Activated CD4-positive, alpha-beta memory T cell treated with anti-CD3 and anti-CD28 coated beads for 36 hours (primary cell): ENCODE measurements around the gene GPS1. TPM values are rescaled to one million over a fixed set of nuclear protein-coding genes. Genes with fewer than 3 reads are reported as not detected.
"Not testable (repeated sequence)": the region's sequence is repeated elsewhere in the genome, so short reads cannot be mapped to it uniquely, and the experiment has no call there.

Experiments used
- CTCF ChIA-PET: fragments of 350-600 bp; sonication (Branson Sonifier 250); formaldehyde crosslinking; loops from one replicate; lab custom pipeline; 2021; ENCODE audit warnings: antibody characterized with exemption, inconsistent platforms; lab: Charles Lee
- POLR2A ChIA-PET: fragments of 350-600 bp; sonication (Branson Sonifier 250); formaldehyde crosslinking; loops from one replicate; lab custom pipeline; 2021; ENCODE audit warnings: antibody characterized with exemption; lab: Charles Lee
- DNase-seq: peaks from one replicate; pipeline ENCODE4 v3.0.0-alpha.2; 2020
- H3K27ac Mint-ChIP-seq: one replicate; pipeline ENCODE4 v1.8.0; 2021; ENCODE audit warnings: mixed read lengths
- H3K27me3 Mint-ChIP-seq: one replicate; pipeline ENCODE4 v1.8.0; 2021; ENCODE audit warnings: mixed read lengths
- H3K36me3 Mint-ChIP-seq: one replicate; pipeline ENCODE4 v1.8.0; 2021; ENCODE audit warnings: mixed read lengths
- H3K4me1 Mint-ChIP-seq: one replicate; pipeline ENCODE4 v1.8.0; 2021; ENCODE audit warnings: low read depth, mixed read lengths
- H3K4me3 Mint-ChIP-seq: one replicate; pipeline ENCODE4 v1.8.0; 2021; ENCODE audit warnings: mild to moderate bottlenecking, mixed read lengths
- H3K9me3 Mint-ChIP-seq: one replicate; pipeline ENCODE4 v1.8.0; 2021; ENCODE audit warnings: mixed read lengths
- intact Hi-C: fragments of 100-400 bp; cut with micrococcal nuclease; formaldehyde crosslinking; loops from one replicate; pipeline ENCODE4 v1.15.1; 2023
- total RNA-seq, 2 experiments: library from RNA; stranded (reverse); gene quantifications; one replicate each; pipeline ENCODE4 v1.2.3, GENCODE V29; 2021

The GPS1 gene
- total RNA-seq, 2 experiments from 2014 or later = 86.8 to 89.1 TPM

DNA sequence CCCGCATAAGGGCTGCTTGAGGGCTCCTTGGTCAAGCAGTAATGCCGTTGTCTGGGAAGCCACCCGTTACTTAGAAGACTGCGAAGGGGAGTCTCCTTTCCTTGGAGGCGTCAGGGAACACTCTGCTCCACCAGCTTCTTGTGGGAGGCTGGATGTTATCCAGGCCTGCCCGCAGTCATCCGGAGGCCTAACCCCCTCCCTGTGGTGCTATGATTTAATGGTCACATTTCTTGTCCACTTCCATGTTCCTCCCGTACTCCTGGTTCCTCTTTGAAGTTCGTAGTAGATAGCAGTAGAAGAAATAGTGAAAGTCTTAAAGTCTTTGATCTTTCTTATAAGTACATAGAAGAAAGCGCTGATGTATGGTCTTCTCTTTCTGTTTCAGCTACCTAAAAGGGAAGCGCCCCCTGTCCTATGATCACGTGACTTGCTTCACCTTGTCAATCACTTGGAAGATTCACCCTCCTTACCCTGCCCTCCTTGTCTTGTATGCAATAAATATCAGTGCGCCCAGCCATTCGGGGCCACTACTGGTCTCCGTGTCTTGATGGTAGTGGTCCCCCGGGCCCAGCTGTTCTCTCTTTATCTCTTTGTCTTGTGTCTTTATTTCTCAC lies 12.8 kb upstream of the GPS1 start:
- H3K9me3 Mint-ChIP-seq, H3K4me3 Mint-ChIP-seq, H3K36me3 Mint-ChIP-seq, DNase-seq, H3K27me3 Mint-ChIP-seq, H3K27ac Mint-ChIP-seq: not testable (repeated sequence)
- peaks cover 18% of the 10 kb centered on the region for H3K4me1 Mint-ChIP-seq
- ChIA-PET POLR2A (interaction anchor here (0.6 kb wide), 1 partner anchor 78 kb away, joined by 3 read pairs; the partner anchor contains the start of gene NOTUM), CTCF (interaction anchor here (1.1 to 2.8 kb wide), 4 partner anchors 9 to 167 kb away, joined by 3 to 21 read pairs (median 8); partner anchors contain the start of gene MAFG)
- intact Hi-C loops = loop anchor here (10.0 kb wide), 1 partner anchor 376 kb away; the partner anchor contains the start of genes HEXD and OGFOD3

DNA sequence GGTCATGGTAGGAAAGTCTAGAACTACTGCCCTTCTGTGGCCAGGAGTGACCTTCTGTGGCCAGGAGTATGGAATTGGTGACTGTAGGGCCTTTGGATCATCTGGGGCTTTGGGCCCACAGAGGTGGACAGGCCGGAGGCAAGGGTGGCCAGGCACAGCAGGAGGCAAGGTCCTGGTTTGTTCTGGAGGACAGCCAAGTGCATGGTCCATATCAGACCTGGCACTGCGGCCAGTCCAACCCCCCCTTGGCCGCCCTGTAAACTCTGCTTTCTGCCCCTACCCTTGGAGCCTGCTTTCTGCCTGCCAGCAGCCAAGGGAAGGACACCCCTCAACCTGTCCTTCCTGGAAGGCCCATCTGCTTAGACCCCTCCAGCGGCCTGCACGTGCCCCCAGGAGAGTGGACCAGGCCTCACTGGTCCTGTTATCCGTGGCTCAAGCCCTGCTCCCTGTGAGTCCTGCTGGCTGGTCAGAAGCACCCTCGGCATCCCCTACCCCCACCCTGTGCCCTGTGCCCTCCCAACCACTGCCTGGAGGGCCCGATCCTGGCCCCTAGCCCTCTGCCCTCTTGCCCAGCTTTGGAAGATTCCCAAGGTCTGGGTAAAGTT lies 11.9 kb upstream of the GPS1 start:
- H3K4me3 Mint-ChIP-seq = no peak overlapping the region
- H3K27ac Mint-ChIP-seq = no peak overlapping the region
- peaks cover 18% of the 10 kb centered on the region for H3K4me1 Mint-ChIP-seq
- POLR2A ChIA-PET = no interaction called here
- no peaks in the 10 kb centered on the region for H3K27me3 Mint-ChIP-seq
- no peaks in the 10 kb centered on the region for H3K9me3 Mint-ChIP-seq
- intact Hi-C loops = loop anchor here (10.0 kb wide), 1 partner anchor 375 kb away; the partner anchor contains the start of genes HEXD and OGFOD3
- peaks cover 6% of the 10 kb centered on the region for H3K36me3 Mint-ChIP-seq
- CTCF ChIA-PET = interaction anchor here (1.1 to 2.8 kb wide), 2 partner anchors 80 to 166 kb away, joined by 3 to 21 read pairs; no protein-coding TSS in a partner anchor
- DNase-seq = no peak

DNA sequence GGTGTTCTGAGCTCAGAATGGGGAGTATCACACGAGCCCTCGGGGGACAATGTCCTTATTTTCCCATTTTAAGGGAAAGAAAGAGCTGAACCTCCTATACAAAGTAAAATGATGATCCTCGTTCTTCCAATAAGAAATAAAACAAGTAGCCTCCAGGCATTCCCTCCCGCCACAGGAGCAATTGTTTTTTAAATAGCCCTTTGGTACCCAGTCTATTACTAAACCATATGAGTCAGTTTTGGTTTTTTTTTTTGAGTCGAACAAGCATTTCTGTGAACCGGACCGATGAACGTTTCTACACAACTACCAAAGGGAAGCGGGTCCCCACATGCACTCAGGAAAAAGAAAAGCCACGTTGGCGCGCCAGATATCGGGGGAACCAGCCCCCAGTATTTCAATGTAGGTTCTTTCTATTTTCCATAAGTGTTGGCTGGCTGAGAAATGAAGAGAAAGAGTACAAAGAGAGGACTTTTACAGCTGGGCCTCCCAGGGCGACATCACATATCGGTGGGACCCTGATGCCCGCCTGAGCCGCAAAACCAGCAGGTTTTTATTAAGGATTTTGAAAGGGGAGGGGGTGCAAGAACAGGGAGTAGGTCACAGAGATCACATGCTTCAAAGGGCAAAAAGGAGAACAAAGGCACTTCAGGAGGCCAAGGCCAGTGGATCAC lies 10.4 kb upstream of the GPS1 start:
- no peaks in the 10 kb centered on the region for H3K9me3 Mint-ChIP-seq
- POLR2A ChIA-PET = no interaction called here

DNA sequence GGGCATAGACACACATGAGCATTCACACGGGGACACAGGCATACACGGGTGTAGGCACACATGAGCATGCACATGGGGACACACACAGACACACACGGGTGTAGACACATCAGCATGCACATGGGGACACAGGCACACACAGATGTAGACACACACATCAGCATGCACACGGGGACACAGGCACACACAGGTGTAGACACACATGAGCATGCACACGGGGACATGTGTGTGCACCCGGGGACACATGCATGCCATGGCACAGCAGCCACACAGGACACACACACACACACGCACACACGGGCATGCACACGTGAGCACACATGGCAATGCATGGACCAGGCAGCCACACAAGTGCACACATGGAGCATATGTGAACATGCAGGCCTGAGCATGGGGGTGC lies 9.0 kb upstream of the GPS1 start:
- Mint-ChIP-seq H3K4me3 (no peak overlapping the region), H3K27me3 (no peaks in the 10 kb centered on the region), H3K27ac (no peak overlapping the region), H3K9me3 (no peaks in the 10 kb centered on the region), H3K4me1 (peaks cover 7% of the 10 kb centered on the region), H3K36me3 (no peaks in the 10 kb centered on the region)
- DNase-seq = no peak
- POLR2A ChIA-PET = interaction anchor here (0.9 kb wide), 1 partner anchor 12 kb away, joined by 3 read pairs; no protein-coding TSS in a partner anchor
- intact Hi-C loops = no loop called here
- CTCF ChIA-PET = no interaction called here

More for the DNA sequence above, 10.4 kb upstream of the GPS1 start:
- no peak overlapping the region for H3K4me3 Mint-ChIP-seq
- DNase-seq = no peak
- CTCF ChIA-PET = interaction anchor here (0.7 to 1.2 kb wide), 2 partner anchors 11 kb away, joined by 3 read pairs; no protein-coding TSS in a partner anchor
- intact Hi-C loops = no loop called here
- no peaks in the 10 kb centered on the region for H3K27me3 Mint-ChIP-seq
- peaks cover 13% of the 10 kb centered on the region for H3K4me1 Mint-ChIP-seq
- H3K27ac Mint-ChIP-seq = no peak overlapping the region
- no peaks in the 10 kb centered on the region for H3K36me3 Mint-ChIP-seq

DNA sequence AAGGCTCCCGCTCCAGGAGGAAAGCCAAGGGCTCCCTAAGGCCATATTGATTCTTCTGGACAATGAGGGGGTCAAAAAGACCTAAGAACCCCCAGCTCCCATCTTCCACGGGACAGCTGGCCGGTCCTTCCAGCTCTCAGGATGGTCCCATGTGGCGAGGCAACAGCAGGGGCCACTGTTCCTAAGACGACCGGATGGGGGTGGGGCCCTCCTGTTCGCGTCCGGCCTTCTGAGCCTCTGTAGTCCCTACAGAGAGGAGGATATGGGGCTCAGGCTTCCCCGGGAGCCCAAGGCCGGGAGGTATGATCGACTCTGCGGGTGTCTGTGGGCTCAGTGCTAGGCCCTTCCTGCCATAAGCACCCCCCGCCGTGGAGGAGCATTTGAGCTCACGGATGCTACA lies 8.2 kb upstream of the GPS1 start:
- H3K9me3 Mint-ChIP-seq = no peaks in the 10 kb centered on the region
- no peaks in the 10 kb centered on the region for H3K36me3 Mint-ChIP-seq
- no peak overlapping the region for H3K4me3 Mint-ChIP-seq
- ChIA-PET CTCF (no interaction called here), POLR2A (interaction anchor here (0.9 kb wide), 1 partner anchor 13 kb away, joined by 3 read pairs; no protein-coding TSS in a partner anchor)
- H3K27me3 Mint-ChIP-seq = no peaks in the 10 kb centered on the region
- H3K27ac Mint-ChIP-seq = no peak overlapping the region
- intact Hi-C loops = no loop called here
- DNase-seq = no peak
- H3K4me1 Mint-ChIP-seq = peaks cover 2% of the 10 kb centered on the region

DNA sequence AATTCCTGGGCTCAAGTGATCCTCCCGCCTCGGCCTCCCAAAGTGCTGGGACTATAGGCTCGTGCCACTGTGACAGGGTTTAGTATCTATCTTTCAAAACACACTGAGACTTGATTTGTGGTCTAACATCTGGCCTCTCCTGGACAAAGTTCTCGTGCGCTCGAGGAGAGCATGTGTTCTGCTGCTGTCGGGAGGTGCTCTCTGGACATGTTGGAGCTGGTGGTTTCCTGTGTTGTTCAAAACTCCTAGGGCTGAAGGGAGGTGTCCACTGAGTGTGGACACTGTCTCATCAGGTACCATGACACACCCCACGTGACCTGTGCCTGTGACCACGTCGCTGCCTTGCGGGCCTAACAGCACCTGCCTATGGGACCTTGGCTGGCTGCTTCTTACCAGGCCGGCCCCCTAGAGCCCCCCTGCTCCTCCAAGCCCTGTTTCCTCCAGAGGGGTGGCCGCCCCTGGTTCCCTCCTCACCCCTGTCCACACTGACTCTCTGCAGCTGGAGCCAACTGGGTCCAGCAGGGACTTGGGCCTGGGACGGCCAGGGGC lies 5.7 kb upstream of the GPS1 start:
- H3K27me3 Mint-ChIP-seq = no peaks in the 10 kb centered on the region
- H3K27ac Mint-ChIP-seq = no peak overlapping the region
- peaks cover 10% of the 10 kb centered on the region for H3K4me1 Mint-ChIP-seq
- no peaks in the 10 kb centered on the region for H3K9me3 Mint-ChIP-seq
- peaks cover 2% of the 10 kb centered on the region for H3K36me3 Mint-ChIP-seq
- H3K4me3 Mint-ChIP-seq = no peak overlapping the region
- no peak for DNase-seq
- intact Hi-C loops = no loop called here
- CTCF ChIA-PET = no interaction called here
- POLR2A ChIA-PET = no interaction called here

DNA sequence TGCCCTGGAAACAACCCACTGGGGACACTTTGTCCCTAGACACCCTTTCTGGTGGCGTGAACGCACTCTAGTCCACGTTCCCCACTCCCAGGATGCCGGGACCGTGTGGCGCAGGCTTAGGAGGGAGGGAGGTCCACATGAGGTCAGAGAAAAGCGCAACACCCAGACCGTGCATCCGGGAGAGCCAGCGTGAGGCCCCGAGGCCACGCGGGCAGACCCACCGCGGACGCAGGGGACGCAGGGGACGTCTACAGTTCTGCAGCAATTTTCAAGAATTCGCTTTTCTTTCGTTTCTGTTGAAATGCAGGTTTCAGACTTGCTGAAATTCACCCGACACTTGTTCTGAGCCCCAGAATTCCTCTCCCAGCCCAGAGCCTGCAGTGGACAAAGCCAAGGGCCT lies 4.8 kb upstream of the GPS1 start:
- Mint-ChIP-seq H3K4me3 (no peak overlapping the region), H3K27ac (no peak overlapping the region), H3K4me1 (peaks cover 10% of the 10 kb centered on the region), H3K9me3 (no peaks in the 10 kb centered on the region), H3K36me3 (peaks cover 2% of the 10 kb centered on the region), H3K27me3 (no peaks in the 10 kb centered on the region)
- intact Hi-C loops = no loop called here
- ChIA-PET POLR2A (no interaction called here), CTCF (no interaction called here)
- DNase-seq = no peak

DNA sequence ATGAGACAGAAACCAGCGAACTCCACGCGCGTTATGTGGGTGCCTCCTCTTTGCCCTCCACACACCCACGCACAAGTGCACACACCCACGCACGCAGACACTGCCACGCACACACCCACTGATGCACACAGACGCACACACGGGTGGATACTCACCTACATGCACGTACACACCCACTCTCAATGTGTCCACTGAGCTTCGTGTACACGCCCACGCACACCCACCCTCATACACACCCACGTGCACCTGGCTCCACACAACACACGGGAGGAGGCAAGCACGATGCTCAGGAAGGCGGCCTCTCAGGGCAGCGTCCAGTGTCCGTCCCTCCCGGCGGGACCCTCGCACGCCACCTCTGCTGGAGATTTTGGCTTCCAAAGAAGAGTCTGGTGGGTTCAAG lies 4.3 kb upstream of the GPS1 start:
- H3K9me3 Mint-ChIP-seq = no peaks in the 10 kb centered on the region
- POLR2A ChIA-PET = no interaction called here
- H3K36me3 Mint-ChIP-seq = peaks cover 2% of the 10 kb centered on the region
- no peak overlapping the region for H3K4me3 Mint-ChIP-seq
- intact Hi-C loops = no loop called here
- no peak overlapping the region for H3K27ac Mint-ChIP-seq
- no peak for DNase-seq
- H3K4me1 Mint-ChIP-seq = peaks cover 10% of the 10 kb centered on the region
- CTCF ChIA-PET = no interaction called here
- H3K27me3 Mint-ChIP-seq = no peaks in the 10 kb centered on the region

DNA sequence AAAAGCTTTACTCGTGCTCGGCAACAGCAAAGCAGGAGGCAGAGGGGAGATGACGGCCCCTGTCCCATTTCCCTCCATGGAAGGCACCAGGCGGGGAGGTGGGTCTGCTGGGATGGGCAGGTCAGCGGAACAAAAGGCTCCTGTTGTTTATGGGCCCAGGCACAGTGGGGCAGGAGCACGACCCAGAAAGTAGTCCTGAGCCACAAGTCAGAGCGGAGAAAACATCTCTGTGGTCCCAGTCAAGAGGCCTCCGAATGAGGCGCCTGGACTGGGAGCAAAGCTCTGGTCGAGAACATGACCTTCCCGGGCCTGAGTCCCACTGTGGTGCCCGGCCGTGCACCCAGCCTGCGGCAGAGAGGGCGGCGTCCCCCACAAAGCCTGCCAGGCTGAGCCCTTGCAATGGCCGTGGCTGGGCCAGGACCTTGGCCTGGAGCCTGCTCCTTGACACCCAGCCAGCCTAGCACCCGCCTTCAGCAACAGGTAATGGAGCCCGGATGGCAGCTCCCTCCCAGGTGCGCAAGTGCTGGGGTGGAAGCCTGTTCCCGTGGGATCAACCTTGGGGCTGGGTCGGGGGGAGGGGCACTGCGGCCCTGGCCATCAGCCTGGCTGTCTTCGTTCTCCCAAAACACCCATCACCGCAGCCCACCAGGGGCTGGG lies 3.7 kb upstream of the GPS1 start:
- intact Hi-C loops = no loop called here
- Mint-ChIP-seq H3K4me1 (peaks cover 13% of the 10 kb centered on the region), H3K27me3 (no peaks in the 10 kb centered on the region), H3K27ac (no peak overlapping the region), H3K4me3 (no peak overlapping the region), H3K36me3 (peaks cover 2% of the 10 kb centered on the region), H3K9me3 (no peaks in the 10 kb centered on the region)
- ChIA-PET CTCF (interaction anchor here (1.1 kb wide), 1 partner anchor 17 kb away, joined by 3 read pairs; no protein-coding TSS in a partner anchor), POLR2A (no interaction called here)
- DNase-seq = no peak

DNA sequence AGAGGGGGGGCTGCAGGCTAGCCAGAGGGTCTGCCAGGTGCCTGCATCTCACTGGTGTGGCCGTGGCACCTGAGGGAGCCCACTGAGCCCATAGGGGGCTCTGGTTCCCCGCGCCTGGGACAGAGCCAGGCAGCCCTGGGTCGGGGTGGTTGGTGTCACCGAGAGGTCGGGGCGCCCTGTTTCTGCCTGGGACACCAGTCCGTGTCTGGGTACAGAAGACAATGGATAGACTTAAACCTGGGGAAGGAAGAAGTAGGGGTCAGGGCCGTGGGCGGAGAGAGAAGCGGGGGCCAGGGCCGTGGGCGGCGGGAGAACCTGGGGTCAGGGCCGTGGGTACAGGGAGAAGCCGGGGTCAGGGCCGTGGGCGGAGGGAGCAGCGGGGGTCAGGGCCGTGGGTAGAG lies 3.1 kb upstream of the GPS1 start:
- ChIA-PET POLR2A (no interaction called here), CTCF (interaction anchor here (1.1 kb wide), 1 partner anchor 18 kb away, joined by 3 read pairs; no protein-coding TSS in a partner anchor)
- Mint-ChIP-seq H3K27ac (no peak overlapping the region), H3K4me3 (no peak overlapping the region), H3K36me3 (peaks cover 2% of the 10 kb centered on the region), H3K9me3 (no peaks in the 10 kb centered on the region), H3K27me3 (no peaks in the 10 kb centered on the region), H3K4me1 (peaks cover 19% of the 10 kb centered on the region)
- intact Hi-C loops = no loop called here
- DNase-seq = no peak

DNA sequence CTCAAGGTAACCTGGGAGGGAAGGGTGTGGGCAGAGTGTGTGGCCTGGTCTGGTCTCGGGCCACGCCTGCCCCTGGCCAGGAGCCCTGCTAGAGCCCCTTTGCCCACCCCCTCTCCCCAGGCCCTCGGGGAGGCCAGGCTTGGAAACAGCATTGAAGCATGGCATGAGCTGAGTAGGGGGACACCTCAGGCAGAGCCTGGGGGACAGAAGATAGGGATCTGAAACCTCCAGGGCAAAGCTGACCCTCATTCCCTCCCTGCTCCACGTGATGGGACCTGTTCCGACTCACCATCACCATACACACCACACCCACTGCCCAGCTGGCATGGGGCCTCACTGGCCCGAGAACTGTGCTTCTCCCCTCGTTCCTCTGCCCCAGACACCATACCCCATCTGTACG lies 2.6 kb upstream of the GPS1 start:
- Mint-ChIP-seq H3K36me3 (peaks cover 2% of the 10 kb centered on the region), H3K27me3 (no peaks in the 10 kb centered on the region), H3K9me3 (no peaks in the 10 kb centered on the region), H3K4me3 (peak overlapping the region; percentile 12), H3K27ac (no peak overlapping the region), H3K4me1 (peaks cover 21% of the 10 kb centered on the region)
- no peak for DNase-seq
- intact Hi-C loops = no loop called here
- ChIA-PET POLR2A (no interaction called here), CTCF (interaction anchor here (0.5 kb wide), 1 partner anchor 51 kb away, joined by 3 read pairs; no protein-coding TSS in a partner anchor)
